Prostate gland (tissue), 2 donors: ENCODE measurements around the gene CDH1.

Experiments
- CTCF ChIP-seq, 4 experiments: fragments of 200-600 bp in 2 of 4; fragments of 450-650 bp in 2 of 4; sonication (generic) in 2 of 4; IDR thresholded peaks; 1 replicate in 3 of 4; 2 replicates in 1 of 4; pipeline ENCODE4 v1.5.1; 2016 to 2019; ENCODE audit warnings: antibody characterized with exemption in 4 of 4, mild to moderate bottlenecking in 2 of 4, moderate library complexity in 2 of 4
- POLR2A ChIP-seq: fragments of 450-650 bp; IDR thresholded peaks from one replicate; pipeline ENCODE4 v1.6.1; 2016; ENCODE audit warnings: antibody characterized with exemption, mild to moderate bottlenecking
- POLR2AphosphoS5 ChIP-seq: sonication (generic); formaldehyde crosslinking; IDR thresholded peaks from one replicate; pipeline ENCODE4 v1.6.1; 2017; ENCODE audit warnings: antibody characterized with exemption

GRCh38 chr16:68752602-68753001 is 15.5 kb downstream of the CDH1 start:
- no peak for TF ChIP-seq POLR2AphosphoS5
- TF ChIP-seq POLR2A = no peak
- TF ChIP-seq CTCF (IDR thresholded peaks at IDR 0.05) = no peak
